ENCODE data around the gene ZCRB1. TPM values are rescaled to one million over a fixed set of nuclear protein-coding genes. Genes with fewer than 3 reads are reported as not detected.
"Not testable (repeated sequence)": the region's sequence is repeated elsewhere in the genome, so short reads cannot be mapped to it uniquely, and the experiment has no call there.

ZCRB1 gene
- total RNA-seq, 1 experiment from 2014 or later: 53.7 TPM

GRCh38 chr12:42336286-42336685 is 10.4 kb upstream of the ZCRB1 start:
- DNase-seq (ENCODE audit: low read depth): no peak
- in situ Hi-C loops (cut with HindIII; ENCODE audit: low pct_unique_long_range_greater_than_20kb, low sequenced_read_pairs): loop anchor here (25.0 kb wide), 1 partner anchor 199 kb away; the partner anchor contains the start of gene GXYLT1

- DNase-seq (ENCODE audit: low read depth): peak; percentile 29
- in situ Hi-C loops (cut with HindIII; ENCODE audit: low pct_unique_long_range_greater_than_20kb, low sequenced_read_pairs): loop anchor here (5.0 to 25.0 kb wide), 2 partner anchors 35 to 195 kb away; partner anchors contain the start of gene GXYLT1
Measured at GRCh38 chr12:42332301-42333285, 6.7 kb upstream of the ZCRB1 start.

DNA sequence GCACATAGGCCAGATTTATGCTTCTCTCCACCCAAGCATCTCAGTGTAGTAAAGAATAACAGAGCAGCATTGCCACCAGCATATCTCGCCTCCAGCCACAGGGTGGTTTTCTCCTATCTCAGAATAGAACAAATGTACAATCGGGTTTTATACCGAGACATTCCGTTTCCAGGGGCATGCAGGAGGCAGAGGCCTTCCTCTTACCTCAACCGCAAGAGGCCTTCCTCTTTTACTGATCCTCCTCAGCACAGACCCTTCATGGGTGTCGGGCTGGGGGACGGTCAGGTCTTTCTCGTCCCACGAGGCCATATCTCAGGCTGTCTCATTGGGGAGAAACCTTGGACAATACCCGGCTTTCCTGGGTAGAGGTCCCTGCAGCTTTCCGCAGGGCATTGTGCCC is 4.2 kb upstream of the ZCRB1 start:
- in situ Hi-C loops (cut with HindIII; ENCODE audit: low pct_unique_long_range_greater_than_20kb, low sequenced_read_pairs): loop anchor here (5.0 to 25.0 kb wide), 2 partner anchors 37 to 193 kb away; partner anchors contain the start of gene GXYLT1
- DNase-seq (ENCODE audit: low read depth): not testable (repeated sequence)

- no peak for DNase-seq (ENCODE audit: low read depth)
- in situ Hi-C loops (cut with HindIII; ENCODE audit: low pct_unique_long_range_greater_than_20kb, low sequenced_read_pairs): loop anchor here (25.0 kb wide), 1 partner anchor 190 kb away; the partner anchor contains the start of gene GXYLT1
Measured at GRCh38 chr12:42327227-42327590, 1.3 kb upstream of the ZCRB1 start.

- in situ Hi-C loops (cut with HindIII; ENCODE audit: low pct_unique_long_range_greater_than_20kb, low sequenced_read_pairs): loop anchor here (25.0 kb wide), 1 partner anchor 189 kb away; the partner anchor contains the start of gene GXYLT1
- peak; percentile 37 for DNase-seq (ENCODE audit: low read depth)
Measured at GRCh38 chr12:42326541-42327226, 790 bp upstream of the ZCRB1 start.

DNA sequence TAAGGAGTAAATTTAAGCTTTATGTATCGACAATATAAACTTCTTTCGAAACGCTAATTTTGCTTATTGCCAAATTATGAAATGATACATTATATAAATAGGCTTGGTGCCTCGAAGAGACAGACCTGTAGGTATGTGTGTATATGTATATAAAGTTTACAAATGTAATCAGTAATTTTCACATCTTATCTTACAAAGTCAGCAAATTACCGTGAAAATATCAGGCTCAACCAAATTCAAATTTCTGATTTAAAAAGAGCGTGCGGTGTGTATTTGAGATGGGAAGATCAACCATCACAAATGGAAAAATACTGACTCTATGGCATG is 605 bp downstream of the ZCRB1 start:
- in situ Hi-C loops (cut with HindIII; ENCODE audit: low pct_unique_long_range_greater_than_20kb, low sequenced_read_pairs): loop anchor here (25.0 kb wide), 1 partner anchor 188 kb away; the partner anchor contains the start of gene GXYLT1
- DNase-seq (ENCODE audit: low read depth): no peak

DNA sequence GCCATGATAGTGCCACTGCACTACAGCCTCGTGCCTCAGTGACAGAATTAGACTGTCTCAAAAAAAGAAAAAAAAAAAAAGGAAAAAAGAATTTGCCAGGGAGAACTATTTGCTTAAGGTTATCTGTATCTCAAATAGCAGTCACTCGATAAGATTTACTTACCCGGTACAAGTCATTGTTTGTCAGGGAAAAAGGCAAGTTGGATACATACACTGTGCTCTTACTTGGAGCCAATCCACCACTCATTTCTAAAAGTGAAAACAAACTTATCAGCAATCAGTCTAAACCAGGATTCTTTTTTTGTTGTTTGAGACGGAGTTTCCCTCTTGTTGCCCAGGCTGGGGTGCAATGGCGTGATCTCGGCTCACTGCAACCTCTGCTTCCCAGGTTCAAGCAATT is 2.0 kb downstream of the ZCRB1 start:
- in situ Hi-C loops (cut with HindIII; ENCODE audit: low pct_unique_long_range_greater_than_20kb, low sequenced_read_pairs): no loop called here
- DNase-seq (ENCODE audit: low read depth): no peak

- DNase-seq (ENCODE audit: low read depth): no peak
- in situ Hi-C loops (cut with HindIII; ENCODE audit: low pct_unique_long_range_greater_than_20kb, low sequenced_read_pairs): no loop called here
Measured at GRCh38 chr12:42322567-42322966, 3.3 kb downstream of the ZCRB1 start.

- in situ Hi-C loops (cut with HindIII; ENCODE audit: low pct_unique_long_range_greater_than_20kb, low sequenced_read_pairs): no loop called here
Measured at GRCh38 chr12:42320796-42321195, 5.1 kb downstream of the ZCRB1 start.

DNA sequence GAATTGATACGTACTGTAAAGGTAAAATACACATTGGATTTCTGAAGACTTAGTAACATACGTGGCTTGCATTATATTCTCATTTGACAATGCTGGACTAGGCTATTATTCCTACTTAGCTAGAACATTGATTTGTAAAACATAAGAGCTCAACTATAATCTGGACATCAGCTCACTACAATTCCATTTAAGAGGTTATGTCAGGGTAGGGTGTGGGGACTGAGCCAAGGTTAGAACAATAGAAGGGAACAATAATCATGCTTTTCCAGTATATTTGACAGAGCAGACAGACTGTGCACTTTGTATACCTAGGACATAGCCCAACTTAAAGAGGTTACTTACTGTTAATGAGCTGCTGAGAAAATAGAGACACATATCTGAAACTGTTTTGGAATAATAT is 10.8 kb downstream of the ZCRB1 start:
- in situ Hi-C loops (cut with HindIII; ENCODE audit: low pct_unique_long_range_greater_than_20kb, low sequenced_read_pairs): no loop called here
- DNase-seq (ENCODE audit: low read depth): no peak

More at GRCh38 chr12:42320796-42321195, 5.1 kb downstream of the ZCRB1 start:
- DNase-seq (ENCODE audit: low read depth): no peak

GRCh38 chr12:42309996-42310395 is 15.9 kb downstream of the ZCRB1 start:
- in situ Hi-C loops (cut with HindIII; ENCODE audit: low pct_unique_long_range_greater_than_20kb, low sequenced_read_pairs): no loop called here
- no peak for DNase-seq (ENCODE audit: low read depth)

- in situ Hi-C loops (cut with HindIII; ENCODE audit: low pct_unique_long_range_greater_than_20kb, low sequenced_read_pairs): no loop called here
Measured at GRCh38 chr12:42308390-42308789, 17.5 kb downstream of the ZCRB1 start.

DNA sequence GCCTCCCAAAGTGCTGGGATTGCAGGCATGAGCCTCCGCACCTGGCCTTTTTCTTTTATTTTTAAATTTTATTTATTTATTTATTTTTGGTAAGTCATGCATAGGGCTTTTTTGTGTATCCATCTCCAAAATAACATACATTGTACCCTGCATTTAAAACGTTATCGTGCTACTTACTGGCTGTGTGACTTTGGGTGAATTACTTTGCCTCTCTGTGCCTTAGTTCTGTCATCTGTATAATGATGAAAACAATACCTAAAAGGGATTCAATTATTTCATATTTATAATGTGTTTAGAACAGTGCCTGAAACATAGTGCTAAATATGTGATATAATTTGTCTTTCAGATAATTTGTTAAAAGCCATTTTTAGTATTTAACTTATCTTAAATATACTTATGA is 19.6 kb downstream of the ZCRB1 start:
- in situ Hi-C loops (cut with HindIII; ENCODE audit: low pct_unique_long_range_greater_than_20kb, low sequenced_read_pairs): no loop called here

More at GRCh38 chr12:42308390-42308789, 17.5 kb downstream of the ZCRB1 start:
- DNase-seq (ENCODE audit: low read depth): no peak

DNA sequence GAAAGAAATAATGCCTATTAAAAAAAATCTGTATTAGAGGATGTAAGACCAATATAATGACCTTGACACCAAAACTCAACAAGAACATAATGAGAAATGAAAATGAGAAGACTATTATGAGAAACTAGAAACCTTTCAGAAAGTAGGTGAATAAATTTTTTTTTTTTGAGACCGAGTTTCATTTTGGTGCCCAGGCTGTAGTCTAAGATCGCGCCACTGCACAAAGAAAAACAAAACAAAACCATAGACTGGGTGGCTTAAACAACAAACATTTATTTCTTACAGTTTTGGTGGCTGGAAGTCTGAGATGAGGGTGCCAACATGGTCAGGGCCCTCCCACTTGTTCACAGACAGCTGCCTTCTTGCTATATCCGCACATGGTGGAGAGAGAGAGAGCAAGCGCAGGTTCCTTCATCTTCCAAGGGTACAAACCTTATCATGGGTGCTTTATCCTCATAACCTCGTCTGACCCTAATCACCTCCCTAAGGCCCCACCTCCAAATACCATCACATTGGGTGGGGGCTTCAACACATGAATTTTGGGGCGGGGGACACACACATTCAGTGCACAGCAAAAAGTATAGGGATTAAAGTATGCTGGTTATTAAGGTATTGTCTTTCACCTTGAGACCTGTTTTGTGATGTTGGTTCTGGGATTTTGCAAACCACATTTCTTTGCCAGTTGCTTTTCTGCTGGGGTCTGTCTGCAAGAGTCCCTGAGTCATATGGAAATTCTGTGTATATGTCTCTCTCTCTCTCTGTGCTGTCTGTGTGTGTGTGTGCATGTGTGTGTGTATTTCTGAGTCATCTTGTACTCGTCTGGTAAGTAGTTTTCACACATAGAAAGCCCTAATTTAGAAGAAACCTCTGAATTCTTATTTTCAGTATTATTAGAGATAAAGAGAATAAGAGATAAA is 26.2 kb downstream of the ZCRB1 start:
- in situ Hi-C loops (cut with HindIII; ENCODE audit: low pct_unique_long_range_greater_than_20kb, low sequenced_read_pairs): no loop called here
- DNase-seq (ENCODE audit: low read depth): peak; percentile 55

More for the DNA sequence above, 19.6 kb downstream of the ZCRB1 start:
- no peak for DNase-seq (ENCODE audit: low read depth)

DNA sequence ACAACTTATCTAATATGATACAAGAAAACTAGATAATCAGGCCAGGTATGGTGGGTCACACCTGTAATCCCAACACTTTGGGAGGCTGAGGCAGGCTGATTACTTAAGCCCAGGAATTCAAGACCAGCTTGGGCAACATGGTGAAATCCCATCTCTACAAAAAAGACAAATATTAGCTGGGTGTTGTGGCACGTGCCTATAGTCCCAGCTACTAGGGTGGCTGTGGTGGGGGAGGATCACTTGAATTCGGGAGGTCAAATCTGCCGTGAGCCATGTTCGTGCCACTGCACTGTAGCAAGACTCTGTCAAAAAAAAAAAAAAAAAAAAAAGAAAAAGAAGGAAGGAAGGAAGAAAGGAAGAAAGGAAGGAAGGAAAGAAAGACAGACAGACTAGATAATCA is 27.0 kb downstream of the ZCRB1 start:
- in situ Hi-C loops (cut with HindIII; ENCODE audit: low pct_unique_long_range_greater_than_20kb, low sequenced_read_pairs): no loop called here

GRCh38 chr12:42296503-42297109 is 29.3 kb downstream of the ZCRB1 start:
- in situ Hi-C loops (cut with HindIII; ENCODE audit: low pct_unique_long_range_greater_than_20kb, low sequenced_read_pairs): no loop called here
- DNase-seq (ENCODE audit: low read depth): peak; percentile 8

More for the DNA sequence above, 27.0 kb downstream of the ZCRB1 start:
- no peak for DNase-seq (ENCODE audit: low read depth)

GRCh38 chr12:42291680-42292079 is 34.2 kb downstream of the ZCRB1 start:
- in situ Hi-C loops (cut with HindIII; ENCODE audit: low pct_unique_long_range_greater_than_20kb, low sequenced_read_pairs): no loop called here
- no peak for DNase-seq (ENCODE audit: low read depth)

GRCh38 chr12:42288544-42288943 is 37.4 kb downstream of the ZCRB1 start:
- in situ Hi-C loops (cut with HindIII; ENCODE audit: low pct_unique_long_range_greater_than_20kb, low sequenced_read_pairs): no loop called here
- DNase-seq (ENCODE audit: low read depth): no peak
